Measurements from ENCODE around the gene SLC25A14.
"Not testable (repeated sequence)": the region's sequence is repeated elsewhere in the genome, so short reads cannot be mapped to it uniquely, and the experiment has no call there.

SLC25A14 gene

DNA sequence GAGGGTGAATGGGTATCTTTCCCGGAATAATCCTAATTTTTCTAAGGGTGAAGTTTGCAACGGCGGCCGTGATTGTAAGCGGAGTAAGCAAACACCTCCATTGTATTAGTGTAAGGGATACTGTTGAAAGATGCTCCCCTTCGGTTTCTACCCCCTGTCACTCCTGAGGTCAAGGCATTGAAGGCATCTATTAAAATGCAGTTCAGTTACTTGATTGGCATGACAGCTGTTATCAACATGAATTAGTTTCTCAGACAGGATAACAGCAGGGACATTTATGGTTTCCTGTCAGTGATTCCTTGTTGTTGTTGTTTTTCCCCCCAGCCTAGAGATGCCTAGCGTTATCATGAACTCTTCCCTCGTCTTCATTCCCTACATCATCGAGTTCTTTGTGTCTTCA, 552 bp downstream of the SLC25A14 start:
- Mint-ChIP-seq H3K4me1 (peaks cover 24% of the 10 kb centered on the region), H3K36me3 (no peaks in the 10 kb centered on the region), H3K27ac (no peak overlapping the region), H3K4me3 (peak overlapping the region; percentile 88), H3K27me3 (no peaks in the 10 kb centered on the region), H3K9me3 (no peaks in the 10 kb centered on the region)

DNA sequence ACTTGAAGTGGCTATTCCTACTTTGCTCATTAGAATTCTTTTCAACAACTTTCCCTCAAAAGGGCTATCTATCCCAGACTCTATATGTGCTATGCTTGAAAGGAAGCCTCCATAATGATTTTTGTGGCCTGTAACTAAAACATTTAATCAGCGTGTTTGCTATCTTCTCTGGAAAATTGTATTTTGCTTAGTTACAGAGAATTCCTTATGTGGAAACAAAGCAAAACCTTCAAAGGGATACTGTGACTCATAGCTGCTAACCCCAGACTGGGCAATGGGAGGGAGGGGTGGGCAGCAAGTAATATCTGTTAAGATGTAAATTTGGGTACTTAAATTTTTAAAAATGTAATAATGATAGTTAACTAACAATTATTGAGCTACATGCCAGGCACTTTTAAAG, 3.7 kb downstream of the SLC25A14 start:
- peaks cover 24% of the 10 kb centered on the region for H3K4me1 Mint-ChIP-seq
- no peaks in the 10 kb centered on the region for H3K27me3 Mint-ChIP-seq
- no peak overlapping the region for H3K4me3 Mint-ChIP-seq
- H3K27ac Mint-ChIP-seq, result no peak overlapping the region
- no peaks in the 10 kb centered on the region for H3K9me3 Mint-ChIP-seq
- H3K36me3 Mint-ChIP-seq, result no peaks in the 10 kb centered on the region

DNA sequence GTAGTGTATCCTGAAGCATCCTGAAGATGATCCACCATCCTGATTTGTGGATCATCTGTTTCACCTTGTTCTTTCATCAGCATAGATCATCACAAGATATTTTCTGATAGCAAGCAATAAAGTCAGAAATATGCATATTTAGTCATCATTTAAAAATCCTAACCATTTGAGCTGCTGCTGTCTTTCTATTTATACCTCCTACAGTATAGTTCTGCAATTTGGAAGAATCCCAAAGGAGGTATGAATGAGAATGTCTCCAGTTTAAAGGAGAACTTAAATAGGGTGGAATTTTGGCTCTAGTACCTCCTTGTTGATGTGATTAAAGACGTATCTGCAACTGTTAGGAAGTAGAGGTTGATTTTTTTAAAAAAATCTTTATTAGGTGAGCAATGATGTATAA, 7.6 kb downstream of the SLC25A14 start:
- H3K4me1 Mint-ChIP-seq, result no peaks in the 10 kb centered on the region
- H3K9me3 Mint-ChIP-seq, result no peaks in the 10 kb centered on the region
- no peak overlapping the region for H3K4me3 Mint-ChIP-seq
- H3K27me3 Mint-ChIP-seq, result no peaks in the 10 kb centered on the region
- peaks cover 2% of the 10 kb centered on the region for H3K36me3 Mint-ChIP-seq
- H3K27ac Mint-ChIP-seq, result no peak overlapping the region

DNA sequence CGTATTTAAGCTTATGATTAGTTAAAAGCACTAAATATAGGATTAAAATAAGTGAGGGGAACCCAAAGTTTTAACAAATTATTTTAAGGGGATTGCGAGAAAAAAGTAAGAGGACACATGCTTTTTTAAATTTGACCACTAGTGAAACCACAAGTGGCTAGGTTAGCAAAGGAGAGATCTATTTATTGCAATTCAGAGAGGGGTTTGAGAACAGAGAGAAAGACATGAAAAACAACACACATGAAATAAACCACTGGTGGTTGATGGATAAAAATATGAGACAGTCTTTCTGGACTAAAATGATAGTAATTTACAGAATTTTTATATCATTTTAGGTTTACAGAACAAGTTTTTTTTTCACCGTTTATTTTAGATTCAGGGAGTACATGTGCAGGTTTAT, 11.8 kb downstream of the SLC25A14 start:
- H3K27ac Mint-ChIP-seq, result no peak overlapping the region
- H3K4me3 Mint-ChIP-seq, result no peak overlapping the region
- H3K9me3 Mint-ChIP-seq, result no peaks in the 10 kb centered on the region
- peaks cover 12% of the 10 kb centered on the region for H3K36me3 Mint-ChIP-seq
- no peaks in the 10 kb centered on the region for H3K4me1 Mint-ChIP-seq
- no peaks in the 10 kb centered on the region for H3K27me3 Mint-ChIP-seq

DNA sequence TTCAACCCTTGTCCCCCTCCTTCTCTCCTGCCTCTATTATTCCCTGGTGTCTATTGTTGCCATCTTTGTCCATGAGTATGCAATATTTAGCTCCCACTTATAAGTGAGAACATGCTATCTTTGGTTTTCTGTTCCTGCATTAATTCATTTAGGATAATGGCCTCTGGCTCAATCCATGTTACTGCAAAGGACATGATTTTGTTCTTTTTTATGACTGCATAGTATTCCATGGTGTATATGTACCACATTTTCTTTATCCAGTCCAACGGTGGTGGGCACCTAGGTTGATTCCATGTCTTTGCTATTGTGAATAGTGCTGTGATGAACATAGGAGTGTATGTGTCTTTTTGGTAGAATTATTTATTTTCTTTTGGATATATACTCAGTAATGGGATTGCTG, 12.3 kb downstream of the SLC25A14 start:
- H3K9me3 Mint-ChIP-seq, H3K4me1 Mint-ChIP-seq, H3K27me3 Mint-ChIP-seq, H3K27ac Mint-ChIP-seq, H3K4me3 Mint-ChIP-seq: not testable (repeated sequence)
- H3K36me3 Mint-ChIP-seq, result peaks cover 14% of the 10 kb centered on the region

DNA sequence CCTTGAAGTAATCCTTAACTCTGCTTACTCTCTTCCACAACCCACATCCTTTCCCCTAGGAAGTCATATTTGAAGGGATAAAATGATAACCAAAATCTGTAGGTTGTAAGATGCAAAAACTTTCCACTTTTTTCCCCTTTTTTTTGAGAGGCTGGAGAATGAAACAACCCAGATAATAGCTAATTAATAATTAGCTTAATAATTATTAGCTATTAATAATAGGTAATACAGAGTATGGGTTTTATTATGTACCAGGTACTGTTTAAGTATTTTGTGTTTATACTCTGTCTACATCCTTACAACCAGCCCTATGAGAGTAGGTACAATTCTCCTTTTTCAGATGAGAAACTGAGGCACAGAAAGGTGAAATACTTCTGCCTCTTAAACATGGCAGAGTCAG, 36.4 kb downstream of the SLC25A14 start:
- Mint-ChIP-seq H3K4me3 (no peak overlapping the region), H3K4me1 (no peaks in the 10 kb centered on the region), H3K27ac (no peak overlapping the region), H3K9me3 (no peaks in the 10 kb centered on the region), H3K27me3 (no peaks in the 10 kb centered on the region), H3K36me3 (peaks cover 4% of the 10 kb centered on the region)

DNA sequence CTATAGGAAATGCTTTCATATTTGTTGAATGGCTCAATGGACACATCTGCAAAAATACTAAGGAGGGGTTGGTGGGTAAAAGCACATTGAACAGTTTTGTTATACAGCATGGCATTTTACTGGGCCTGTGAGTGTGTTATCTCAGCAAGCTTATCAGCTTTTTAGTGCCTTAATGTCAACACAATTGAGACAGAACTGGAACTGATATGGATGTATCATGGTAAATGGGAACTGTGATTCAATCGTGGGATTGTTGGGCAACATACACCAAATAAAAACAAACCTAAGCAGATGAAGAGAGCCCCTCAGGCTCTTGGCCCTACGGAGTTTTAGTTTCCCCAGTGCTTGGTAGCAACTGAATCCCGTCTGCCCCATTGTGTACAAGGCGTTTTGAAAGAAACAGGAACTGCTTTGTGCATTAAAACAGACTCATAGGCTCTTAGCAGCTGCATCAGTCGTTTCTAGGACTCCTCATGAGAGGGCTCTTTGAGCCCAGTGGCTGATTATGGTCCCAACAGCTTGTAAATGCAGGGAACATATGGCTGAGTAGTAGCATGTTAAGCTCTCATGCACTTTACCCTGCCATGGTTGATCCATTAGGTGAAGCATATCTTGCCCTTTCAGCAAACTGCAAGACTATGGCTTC, 38.4 kb downstream of the SLC25A14 start:
- no peaks in the 10 kb centered on the region for H3K4me1 Mint-ChIP-seq
- no peaks in the 10 kb centered on the region for H3K9me3 Mint-ChIP-seq

DNA sequence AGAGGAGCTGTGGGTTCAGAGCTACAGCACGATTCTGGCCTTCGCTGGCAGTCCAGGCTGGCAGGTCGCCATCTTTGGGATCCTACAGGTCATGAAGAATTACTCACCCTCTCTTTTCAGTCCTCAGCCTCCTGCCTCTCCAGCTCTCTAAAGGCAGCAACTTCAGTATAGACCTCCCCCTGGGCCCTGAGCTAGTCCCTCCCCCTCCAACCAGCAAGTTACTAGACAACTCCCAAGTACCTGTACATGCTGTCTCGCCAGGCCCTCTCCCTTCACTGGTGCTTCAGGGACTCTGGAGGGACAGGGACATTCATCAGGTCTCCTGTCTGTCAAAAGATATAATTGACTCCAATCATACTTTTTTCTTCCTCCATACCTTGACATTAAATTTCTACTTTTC, 45.8 kb downstream of the SLC25A14 start, which contains the start of gene GPR119:
GPR119 (minus strand) TSS at position 155 of the 400 bp plus-strand sequence. CDS start 227 bp downstream, outside the sequence.
- Mint-ChIP-seq H3K4me1 (no peaks in the 10 kb centered on the region), H3K27me3 (no peaks in the 10 kb centered on the region), H3K4me3 (no peak within 1 kb of the TSS), H3K27ac (no peak within 1 kb of the TSS), H3K9me3 (no peaks in the 10 kb centered on the region), H3K36me3 (no peaks in the 10 kb centered on the region)

More for the DNA sequence above, 38.4 kb downstream of the SLC25A14 start:
- Mint-ChIP-seq H3K36me3 (no peaks in the 10 kb centered on the region), H3K4me3 (no peak overlapping the region), H3K27me3 (no peaks in the 10 kb centered on the region), H3K27ac (no peak overlapping the region)

DNA sequence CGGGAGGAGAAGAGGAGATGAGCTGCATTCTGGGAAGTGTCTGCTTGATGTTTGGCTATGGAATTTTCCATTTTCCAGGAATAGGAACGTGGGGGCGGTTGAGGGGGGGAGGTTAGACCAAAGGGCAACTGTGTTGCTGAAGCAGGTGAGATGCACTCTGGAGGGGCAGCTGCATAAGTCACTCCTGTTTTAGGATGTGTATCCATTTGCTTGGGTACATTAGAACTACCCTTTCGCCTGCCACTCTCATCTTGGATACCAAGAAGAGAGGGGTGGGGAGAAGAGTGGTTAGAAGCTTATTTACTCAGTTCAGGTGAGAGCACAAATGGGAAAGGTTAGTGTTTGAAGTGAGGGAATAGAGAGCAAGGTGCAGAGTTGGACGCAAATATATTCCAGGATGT, 46.7 kb downstream of the SLC25A14 start:
- Mint-ChIP-seq H3K27ac (no peak overlapping the region), H3K36me3 (no peaks in the 10 kb centered on the region), H3K27me3 (no peaks in the 10 kb centered on the region), H3K4me3 (no peak overlapping the region), H3K4me1 (no peaks in the 10 kb centered on the region), H3K9me3 (no peaks in the 10 kb centered on the region)

DNA sequence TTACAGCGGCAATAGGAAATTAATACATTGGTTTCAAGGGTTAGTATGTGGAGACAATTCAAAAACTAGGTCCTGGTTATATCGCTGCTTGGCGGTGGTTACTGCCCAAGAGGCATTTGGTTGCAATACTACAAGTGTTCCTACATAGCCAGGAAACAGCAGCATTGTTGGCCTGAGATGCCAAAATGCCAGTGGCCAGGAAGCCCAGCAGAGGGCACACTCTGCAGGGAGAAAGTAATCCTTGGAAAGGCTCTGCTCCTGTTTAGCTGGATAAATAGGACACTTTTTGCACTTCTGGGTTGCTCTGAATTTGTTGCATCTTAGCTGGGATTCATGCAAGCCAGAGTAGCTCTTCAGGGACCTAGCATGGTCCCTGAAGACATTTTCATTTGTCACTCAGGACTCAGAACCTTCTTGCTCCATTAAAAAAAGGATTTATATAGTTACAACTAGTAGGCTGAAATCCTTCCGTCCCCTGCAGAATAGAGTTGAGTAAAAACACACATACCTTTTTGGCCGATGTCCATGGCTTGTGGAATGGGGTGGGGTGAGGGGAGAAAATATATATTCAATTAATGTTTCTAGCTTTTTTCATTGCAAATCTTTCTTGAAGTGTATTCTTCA, 53.8 kb downstream of the SLC25A14 start:
- H3K9me3 Mint-ChIP-seq, result no peaks in the 10 kb centered on the region
- no peak overlapping the region for H3K4me3 Mint-ChIP-seq
- no peaks in the 10 kb centered on the region for H3K36me3 Mint-ChIP-seq
- no peaks in the 10 kb centered on the region for H3K4me1 Mint-ChIP-seq
- peaks cover 1% of the 10 kb centered on the region for H3K27me3 Mint-ChIP-seq
- no peak overlapping the region for H3K27ac Mint-ChIP-seq

DNA sequence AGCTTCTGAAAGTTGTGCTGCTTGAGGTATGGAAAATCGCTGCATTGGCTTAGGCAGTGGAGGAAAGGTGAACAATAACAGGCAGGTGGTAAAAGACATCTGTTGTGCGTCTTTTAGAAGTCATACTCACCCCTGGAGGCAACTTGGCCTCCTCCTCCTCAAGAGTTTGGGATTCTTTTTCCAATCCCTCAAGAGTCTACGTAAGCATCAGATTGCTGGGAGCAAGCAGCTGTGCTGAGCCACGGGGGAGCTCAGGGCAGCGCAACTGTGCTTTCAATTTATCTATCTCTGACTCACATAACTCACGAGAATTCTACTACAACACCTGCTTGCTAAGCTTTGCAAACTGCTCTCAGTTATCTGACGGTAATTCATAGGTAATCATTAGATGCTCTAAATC, 55.6 kb downstream of the SLC25A14 start:
- H3K9me3 Mint-ChIP-seq, result no peaks in the 10 kb centered on the region
- H3K27ac Mint-ChIP-seq, result no peak overlapping the region
- H3K27me3 Mint-ChIP-seq, result peaks cover 1% of the 10 kb centered on the region
- no peaks in the 10 kb centered on the region for H3K4me1 Mint-ChIP-seq
- no peaks in the 10 kb centered on the region for H3K36me3 Mint-ChIP-seq
- no peak overlapping the region for H3K4me3 Mint-ChIP-seq

DNA sequence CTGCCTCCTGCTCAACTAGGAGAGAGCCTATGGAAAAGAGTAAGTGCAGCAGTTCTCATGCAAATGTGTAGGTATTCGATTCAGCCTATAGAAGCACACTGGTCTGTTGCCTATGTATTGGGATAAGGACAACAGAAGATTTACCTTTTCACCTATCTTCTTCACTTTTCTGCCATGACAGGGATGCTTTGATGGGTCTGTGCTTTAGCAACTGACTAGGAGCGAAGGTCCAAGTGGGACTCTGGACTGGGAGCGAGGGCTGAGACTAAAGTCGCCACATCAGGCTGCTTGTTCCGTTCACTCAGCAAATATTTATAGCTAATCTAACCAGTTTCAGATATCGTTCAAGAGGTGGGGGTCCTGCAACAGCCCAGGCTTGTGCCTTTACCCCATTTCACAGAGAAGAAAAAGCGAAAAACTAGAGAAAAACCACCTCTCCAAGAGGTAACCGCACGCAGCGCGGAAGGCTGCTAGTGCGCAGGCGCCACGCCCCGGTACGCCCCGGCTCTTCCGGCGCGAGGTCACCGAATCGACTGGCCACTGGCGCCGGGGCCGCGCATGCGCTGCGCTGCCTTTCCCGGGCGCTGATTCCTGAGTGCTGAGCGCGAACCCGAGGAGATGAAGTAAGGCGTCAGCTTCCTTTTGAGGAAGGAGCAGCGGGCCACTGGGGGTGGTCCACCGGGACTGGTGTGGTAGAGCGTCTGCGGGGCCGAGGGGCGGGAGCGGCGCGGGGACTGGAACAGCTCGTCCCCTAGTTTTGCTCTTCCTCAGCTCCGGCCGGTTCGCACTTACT, 61.9 kb downstream of the SLC25A14 start, which contains the start of gene RBMX2:
RBMX2 (plus strand) TSS at position 573 of the 793 bp plus-strand sequence; CDS start at position 619, 46 bp downstream.
- H3K4me3 Mint-ChIP-seq, result peak within 1 kb of the TSS; percentile 94
- no peaks in the 10 kb centered on the region for H3K27me3 Mint-ChIP-seq
- H3K27ac Mint-ChIP-seq, result peak within 1 kb of the TSS; percentile 94
- H3K9me3 Mint-ChIP-seq, result no peaks in the 10 kb centered on the region
- peaks cover 18% of the 10 kb centered on the region for H3K4me1 Mint-ChIP-seq
- no peaks in the 10 kb centered on the region for H3K36me3 Mint-ChIP-seq

DNA sequence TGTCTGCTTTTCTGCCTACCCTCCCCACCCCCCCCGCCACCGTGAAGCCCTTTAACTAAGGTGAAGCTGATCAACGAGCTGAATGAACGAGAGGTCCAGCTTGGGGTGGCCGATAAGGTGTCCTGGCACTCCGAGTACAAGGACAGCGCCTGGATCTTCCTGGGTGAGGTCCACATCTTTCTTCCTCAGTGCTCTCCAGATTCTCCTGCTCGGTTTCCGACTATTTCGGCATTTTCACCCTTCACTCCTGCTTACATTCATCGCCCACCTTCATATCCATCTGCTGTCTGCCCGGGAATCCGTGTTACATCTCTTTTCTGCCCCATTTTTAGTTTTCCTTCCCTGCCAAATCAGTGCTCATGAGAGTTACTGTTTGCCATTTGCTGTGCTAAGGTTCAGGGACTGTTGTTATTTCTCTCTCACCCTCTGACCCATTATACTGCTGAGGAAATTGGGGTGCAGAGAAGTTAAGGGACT, 62.5 kb downstream of the SLC25A14 start:
- Mint-ChIP-seq H3K9me3 (no peaks in the 10 kb centered on the region), H3K4me3 (peak overlapping the region; percentile 94), H3K27me3 (no peaks in the 10 kb centered on the region), H3K36me3 (no peaks in the 10 kb centered on the region), H3K4me1 (peaks cover 18% of the 10 kb centered on the region), H3K27ac (peak overlapping the region; percentile 94)

DNA sequence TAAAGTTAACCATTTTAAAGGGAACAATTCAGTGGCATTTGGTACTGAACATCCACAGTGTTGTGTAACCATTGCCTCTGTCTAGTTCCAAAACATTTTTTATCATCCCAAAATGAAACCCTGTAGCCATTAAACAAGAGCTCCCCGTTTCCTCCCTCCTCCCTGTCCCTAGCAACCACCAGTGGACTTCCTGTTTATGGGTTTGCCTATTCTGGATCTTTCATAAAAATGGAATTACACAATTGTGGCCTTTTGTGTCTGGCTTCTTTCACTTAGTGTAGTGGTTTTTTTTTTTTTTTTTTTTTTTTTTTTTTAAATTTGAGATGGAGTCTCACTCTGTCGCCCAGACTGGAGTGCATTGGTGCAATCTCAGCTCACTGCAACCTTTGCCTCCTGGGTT, 73.7 kb downstream of the SLC25A14 start:
- Mint-ChIP-seq H3K27me3 (no peaks in the 10 kb centered on the region), H3K9me3 (no peaks in the 10 kb centered on the region), H3K4me1 (no peaks in the 10 kb centered on the region), H3K4me3 (no peak overlapping the region), H3K27ac (no peak overlapping the region), H3K36me3 (peaks cover 4% of the 10 kb centered on the region)

DNA sequence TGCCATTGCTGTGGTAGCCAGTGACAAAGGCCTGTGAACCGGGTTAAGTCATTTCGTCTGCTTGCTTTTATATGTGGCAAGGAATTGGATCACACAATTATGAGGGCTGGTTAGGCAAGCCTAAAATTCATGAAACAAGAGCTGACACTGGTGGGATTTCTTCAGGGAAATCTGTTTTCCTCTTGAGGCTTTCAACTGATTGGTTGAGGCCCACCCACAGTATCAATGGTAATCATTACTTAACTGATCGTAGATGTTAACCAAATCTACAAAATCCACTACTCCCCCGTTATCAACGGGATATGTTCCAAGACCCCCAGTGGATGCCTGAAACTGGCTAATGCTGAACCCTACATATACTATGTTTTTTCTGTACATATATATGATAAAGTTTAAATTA, 75.1 kb downstream of the SLC25A14 start:
- H3K27me3 Mint-ChIP-seq, result no peaks in the 10 kb centered on the region
- H3K36me3 Mint-ChIP-seq, result peaks cover 4% of the 10 kb centered on the region
- H3K27ac Mint-ChIP-seq, result no peak overlapping the region
- H3K4me1 Mint-ChIP-seq, result no peaks in the 10 kb centered on the region
- no peaks in the 10 kb centered on the region for H3K9me3 Mint-ChIP-seq
- no peak overlapping the region for H3K4me3 Mint-ChIP-seq

DNA sequence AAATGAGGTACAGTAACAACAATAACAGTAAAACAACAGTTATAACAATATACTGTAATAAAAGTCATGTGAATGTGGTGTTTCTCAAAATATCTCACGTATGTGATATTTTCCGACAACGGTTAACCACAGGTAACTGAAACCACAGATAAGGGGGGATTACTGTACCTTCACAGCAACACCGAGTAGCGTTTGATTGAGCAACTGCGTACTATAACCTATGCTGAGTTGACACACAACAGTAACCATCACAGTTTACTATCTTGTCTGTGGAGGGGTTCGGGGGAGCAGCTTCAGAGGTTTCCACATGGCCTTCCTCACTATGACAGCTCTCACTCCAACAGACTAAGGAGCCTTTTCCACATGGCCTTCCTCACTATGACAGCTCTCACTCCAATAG, 75.5 kb downstream of the SLC25A14 start:
- H3K9me3 Mint-ChIP-seq, result no peaks in the 10 kb centered on the region
- no peaks in the 10 kb centered on the region for H3K27me3 Mint-ChIP-seq
- H3K36me3 Mint-ChIP-seq, result peaks cover 4% of the 10 kb centered on the region
- H3K4me1 Mint-ChIP-seq, result no peaks in the 10 kb centered on the region
- H3K4me3 Mint-ChIP-seq, result no peak overlapping the region
- no peak overlapping the region for H3K27ac Mint-ChIP-seq
